PC-3 (cell line): Measurements from ENCODE around the gene GAP43.

Source experiments
- CTCF ChIP-seq: fragments of 300-600 bp; sonication (generic); conservative IDR thresholded peaks from 2 replicates; pipeline ENCODE4 v1.5.1; 2017; ENCODE audit warnings: antibody characterized with exemption, low read depth, mild to moderate bottlenecking, low read length
- EZH2 ChIP-seq: fragments of 300-600 bp; sonication (generic); IDR thresholded peaks from one replicate; pipeline ENCODE4 v1.6.1; 2017; ENCODE audit warnings: antibody characterized with exemption, mild to moderate bottlenecking, low read length; ENCODE audit not compliant: unreplicated experiment
- EZH2phosphoT487 ChIP-seq: fragments of 300-600 bp; sonication (generic); IDR thresholded peaks from 2 replicates; pipeline ENCODE4 v1.6.1; 2018; ENCODE audit warnings: mild to moderate bottlenecking, antibody characterized with exemption, low read length, borderline replicate concordance

- no peak for TF ChIP-seq CTCF
- TF ChIP-seq EZH2phosphoT487: no peak
- TF ChIP-seq EZH2: no peak
These were observed 8.7 kb downstream of the GAP43 start for GRCh38 chr3:115632026-115632425.
